ENCODE results near the gene SPOCK1. TPM values are rescaled to one million over a fixed set of nuclear protein-coding genes. Genes with fewer than 3 reads are reported as not detected.

SPOCK1 gene
- total RNA-seq, 1 donor: 231 TPM

GRCh38 chr5:137379555-137380286, 119.4 kb downstream of the SPOCK1 start:
- peaks cover 31% of the 10 kb centered on the region for H3K79me2 ChIP-seq (ENCODE audit: insufficient read depth, low read length)
- H3K9me3 ChIP-seq (ENCODE audit: low read depth, low read length): no peaks in the 10 kb centered on the region
- H3K4me2 ChIP-seq (ENCODE audit: insufficient read depth, low read length): no peak overlapping the region
- no peak for TF ChIP-seq CTCF (IDR thresholded peaks at IDR 0.05; ENCODE audit: extremely low read depth, low read depth, low read length)
- H4K20me1 ChIP-seq (ENCODE audit: insufficient read depth, low read length): peaks cover 44% of the 10 kb centered on the region
- no peak overlapping the region for H2AFZ ChIP-seq (ENCODE audit: low read length)
- H3K4me3 ChIP-seq (ENCODE audit: insufficient read depth, low read length): no peak overlapping the region
- H3K36me3 ChIP-seq (ENCODE audit: insufficient read depth, low read length): no peaks in the 10 kb centered on the region
- peak; percentile 47 for DNase-seq (ENCODE audit: insufficient read length, low spot score, missing footprints)
- H3K27ac ChIP-seq (ENCODE audit: low read depth, low read length): no peak overlapping the region
- H3K4me1 ChIP-seq (ENCODE audit: insufficient read depth, low read length): peaks cover 3% of the 10 kb centered on the region
- H3K27me3 ChIP-seq (ENCODE audit: insufficient read depth, low read length): no peaks in the 10 kb centered on the region

GRCh38 chr5:137375741-137376526, 123.2 kb downstream of the SPOCK1 start:
- Histone ChIP-seq H3K79me2 (ENCODE audit: insufficient read depth, low read length) (peaks cover 25% of the 10 kb centered on the region), H3K4me1 (ENCODE audit: insufficient read depth, low read length) (peaks cover 27% of the 10 kb centered on the region), H3K36me3 (ENCODE audit: insufficient read depth, low read length) (peaks cover 4% of the 10 kb centered on the region), H3K27ac (ENCODE audit: low read depth, low read length) (no peak overlapping the region), H3K9me3 (ENCODE audit: low read depth, low read length) (no peaks in the 10 kb centered on the region), H4K20me1 (ENCODE audit: insufficient read depth, low read length) (peaks cover 46% of the 10 kb centered on the region), H3K27me3 (ENCODE audit: insufficient read depth, low read length) (no peaks in the 10 kb centered on the region), H2AFZ (ENCODE audit: low read length) (no peak overlapping the region), H3K4me3 (ENCODE audit: insufficient read depth, low read length) (no peak overlapping the region), H3K4me2 (ENCODE audit: insufficient read depth, low read length) (no peak overlapping the region)
- TF ChIP-seq CTCF (IDR thresholded peaks at IDR 0.05; ENCODE audit: extremely low read depth, low read depth, low read length): no peak
- no peak for DNase-seq (ENCODE audit: insufficient read length, low spot score, missing footprints)

GRCh38 chr5:137374110-137374714, 124.9 kb downstream of the SPOCK1 start:
- TF ChIP-seq CTCF (IDR thresholded peaks at IDR 0.05; ENCODE audit: extremely low read depth, low read depth, low read length): no peak
- peaks cover 18% of the 10 kb centered on the region for H3K79me2 ChIP-seq (ENCODE audit: insufficient read depth, low read length)
- DNase-seq (ENCODE audit: insufficient read length, low spot score, missing footprints): no peak
- H3K9me3 ChIP-seq (ENCODE audit: low read depth, low read length): no peaks in the 10 kb centered on the region
- H3K27me3 ChIP-seq (ENCODE audit: insufficient read depth, low read length): no peaks in the 10 kb centered on the region
- no peak overlapping the region for H3K4me3 ChIP-seq (ENCODE audit: insufficient read depth, low read length)
- H4K20me1 ChIP-seq (ENCODE audit: insufficient read depth, low read length): peaks cover 33% of the 10 kb centered on the region
- H3K4me2 ChIP-seq (ENCODE audit: insufficient read depth, low read length): no peak overlapping the region
- H3K27ac ChIP-seq (ENCODE audit: low read depth, low read length): no peak overlapping the region
- peaks cover 4% of the 10 kb centered on the region for H3K36me3 ChIP-seq (ENCODE audit: insufficient read depth, low read length)
- no peak overlapping the region for H2AFZ ChIP-seq (ENCODE audit: low read length)
- peaks cover 42% of the 10 kb centered on the region for H3K4me1 ChIP-seq (ENCODE audit: insufficient read depth, low read length)

- H4K20me1 ChIP-seq (ENCODE audit: insufficient read depth, low read length): peaks cover 24% of the 10 kb centered on the region
- H3K79me2 ChIP-seq (ENCODE audit: insufficient read depth, low read length): peaks cover 8% of the 10 kb centered on the region
- H2AFZ ChIP-seq (ENCODE audit: low read length): no peak overlapping the region
- H3K36me3 ChIP-seq (ENCODE audit: insufficient read depth, low read length): peaks cover 8% of the 10 kb centered on the region
- no peak for TF ChIP-seq CTCF (IDR thresholded peaks at IDR 0.05; ENCODE audit: extremely low read depth, low read depth, low read length)
- H3K27me3 ChIP-seq (ENCODE audit: insufficient read depth, low read length): no peaks in the 10 kb centered on the region
- no peak overlapping the region for H3K4me2 ChIP-seq (ENCODE audit: insufficient read depth, low read length)
- no peaks in the 10 kb centered on the region for H3K9me3 ChIP-seq (ENCODE audit: low read depth, low read length)
- peak overlapping the region; percentile 1 for H3K27ac ChIP-seq (ENCODE audit: low read depth, low read length)
- no peak for DNase-seq (ENCODE audit: insufficient read length, low spot score, missing footprints)
- H3K4me1 ChIP-seq (ENCODE audit: insufficient read depth, low read length): peaks cover 39% of the 10 kb centered on the region
- H3K4me3 ChIP-seq (ENCODE audit: insufficient read depth, low read length): no peak overlapping the region
Observed at GRCh38 chr5:137372773-137373160, 126.4 kb downstream of the SPOCK1 start.
